SU-DHL-6 (cell line): Measurements from ENCODE around the gene ZNF554.
A peak's percentile ranks its signal among the peaks of the same experiment; 100 is the strongest.

Experiments used
- H2AFZ ChIP-seq: fragments of 200-600 bp; sonication (generic); 2 replicates; pipeline ENCODE4 v1.6.1; 2014; ENCODE audit warnings: low read depth, mild to moderate bottlenecking, moderate library complexity, mixed read lengths, antibody characterized with exemption, low read length; ENCODE audit not compliant: severe bottlenecking
- H3F3A ChIP-seq: fragments of 200-600 bp; shearing (Covaris generic); 2 replicates; pipeline ENCODE4 v1.6.0; 2016; ENCODE audit warnings: antibody characterized with exemption, mild to moderate bottlenecking; ENCODE audit not compliant: insufficient read depth
- H3K27ac ChIP-seq: fragments of 200-600 bp; sonication (generic); 2 replicates; pipeline ENCODE4 v1.5.1; 2016; ENCODE audit warnings: low read depth, mild to moderate bottlenecking, low read length, moderate library complexity, mixed read lengths
- H3K27me3 ChIP-seq: fragments of 200-600 bp; sonication (generic), shearing (Covaris generic); 2 replicates; pipeline ENCODE4 v1.6.0; 2014; ENCODE audit warnings: mild to moderate bottlenecking, low read length
- H3K36me3 ChIP-seq: fragments of 200-600 bp; sonication (generic); 2 replicates; pipeline ENCODE4 v1.6.1; 2014; ENCODE audit warnings: mild to moderate bottlenecking, low read length, mixed read lengths
- H3K4me2 ChIP-seq: fragments of 300-600, 200-600 bp; shearing (Covaris generic), sonication (generic); 2 replicates; pipeline ENCODE4 v1.6.0; 2014; ENCODE audit warnings: low read length, low read depth, mild to moderate bottlenecking; ENCODE audit not compliant: poor library complexity, severe bottlenecking
- H3K4me3 ChIP-seq: fragments of 200-600 bp; sonication (generic); 2 replicates; pipeline ENCODE4 v1.5.1; 2014; ENCODE audit warnings: antibody characterized with exemption, low read length, mild to moderate bottlenecking, mixed read lengths; ENCODE audit not compliant: insufficient read depth, poor library complexity, severe bottlenecking
- H3K79me2 ChIP-seq: fragments of 200-600 bp; sonication (generic); 2 replicates; pipeline ENCODE4 v1.6.1; 2014; ENCODE audit warnings: mild to moderate bottlenecking, low read length, moderate library complexity; ENCODE audit not compliant: insufficient read depth
- H3K9ac ChIP-seq: fragments of 200-600 bp; sonication (generic); 2 replicates; pipeline ENCODE4 v1.7.0; 2014; ENCODE audit warnings: mild to moderate bottlenecking, low read length
- H3K9me2 ChIP-seq: fragments of 200-600 bp; sonication (generic); replicated peaks from 2 replicates; pipeline ENCODE4 v1.6.1; 2014; ENCODE audit warnings: low read length; ENCODE audit not compliant: insufficient read depth
- H3K9me3 ChIP-seq: fragments of 200-600 bp; sonication (generic); 2 replicates; pipeline ENCODE4 v1.6.1; 2014; ENCODE audit warnings: low read length, mixed read lengths; ENCODE audit not compliant: insufficient read depth
- H4K20me1 ChIP-seq: fragments of 200-600 bp; sonication (generic); 2 replicates; pipeline ENCODE4 v1.6.1; 2014; ENCODE audit warnings: low read depth, mild to moderate bottlenecking, antibody characterized with exemption, low read length, moderate library complexity, mixed read lengths
- EZH2phosphoT487 ChIP-seq: fragments of 200-600 bp; sonication (generic), shearing (Covaris generic); conservative IDR thresholded peaks from 2 replicates; pipeline ENCODE4 v1.6.1; 2018; ENCODE audit warnings: mild to moderate bottlenecking, antibody characterized with exemption, low read length, moderate library complexity, mixed read lengths
- TF ChIP-seq, protein P1 (sequence below): fragments of 200-600 bp; sonication (generic); IDR thresholded peaks from one replicate; pipeline ENCODE4 v1.5.1; 2017; ENCODE audit warnings: antibody characterized with exemption, mild to moderate bottlenecking, low read length, moderate library complexity; ENCODE audit not compliant: insufficient read depth, poor library complexity, severe bottlenecking

Gene ZNF554

GRCh38 chr19:2820112-2820702, 539 bp downstream of the ZNF554 start:
- H3K27ac ChIP-seq: no peak overlapping the region
- no peak for TF ChIP-seq EZH2phosphoT487
- TF ChIP-seq, protein P1, sequence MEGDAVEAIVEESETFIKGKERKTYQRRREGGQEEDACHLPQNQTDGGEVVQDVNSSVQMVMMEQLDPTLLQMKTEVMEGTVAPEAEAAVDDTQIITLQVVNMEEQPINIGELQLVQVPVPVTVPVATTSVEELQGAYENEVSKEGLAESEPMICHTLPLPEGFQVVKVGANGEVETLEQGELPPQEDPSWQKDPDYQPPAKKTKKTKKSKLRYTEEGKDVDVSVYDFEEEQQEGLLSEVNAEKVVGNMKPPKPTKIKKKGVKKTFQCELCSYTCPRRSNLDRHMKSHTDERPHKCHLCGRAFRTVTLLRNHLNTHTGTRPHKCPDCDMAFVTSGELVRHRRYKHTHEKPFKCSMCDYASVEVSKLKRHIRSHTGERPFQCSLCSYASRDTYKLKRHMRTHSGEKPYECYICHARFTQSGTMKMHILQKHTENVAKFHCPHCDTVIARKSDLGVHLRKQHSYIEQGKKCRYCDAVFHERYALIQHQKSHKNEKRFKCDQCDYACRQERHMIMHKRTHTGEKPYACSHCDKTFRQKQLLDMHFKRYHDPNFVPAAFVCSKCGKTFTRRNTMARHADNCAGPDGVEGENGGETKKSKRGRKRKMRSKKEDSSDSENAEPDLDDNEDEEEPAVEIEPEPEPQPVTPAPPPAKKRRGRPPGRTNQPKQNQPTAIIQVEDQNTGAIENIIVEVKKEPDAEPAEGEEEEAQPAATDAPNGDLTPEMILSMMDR: no peak
- H3K36me3 ChIP-seq: no peaks in the 10 kb centered on the region
- H2AFZ ChIP-seq: peak overlapping the region; percentile 20
- H3K4me2 ChIP-seq: peak overlapping the region; percentile 86
- no peaks in the 10 kb centered on the region for H3K27me3 ChIP-seq
- no peaks in the 10 kb centered on the region for H3F3A ChIP-seq
- peak overlapping the region; percentile 68 for H3K9ac ChIP-seq
- no peaks in the 10 kb centered on the region for H3K9me2 ChIP-seq
- peak overlapping the region; percentile 60 for H3K4me3 ChIP-seq
- H3K79me2 ChIP-seq: no peaks in the 10 kb centered on the region
- H3K9me3 ChIP-seq: no peaks in the 10 kb centered on the region
- H4K20me1 ChIP-seq: no peaks in the 10 kb centered on the region

GRCh38 chr19:2822846-2823245, 3.2 kb downstream of the ZNF554 start:
- Histone ChIP-seq H3K4me3 (no peak overlapping the region), H3K36me3 (no peaks in the 10 kb centered on the region), H2AFZ (no peak overlapping the region), H3K27ac (no peak overlapping the region), H3K27me3 (no peaks in the 10 kb centered on the region), H3K9me3 (no peaks in the 10 kb centered on the region), H3K9ac (no peak overlapping the region), H3F3A (no peaks in the 10 kb centered on the region), H3K4me2 (no peak overlapping the region), H4K20me1 (no peaks in the 10 kb centered on the region), H3K9me2 (no peaks in the 10 kb centered on the region), H3K79me2 (no peaks in the 10 kb centered on the region)
- TF ChIP-seq, protein P1: no peak
- no peak for TF ChIP-seq EZH2phosphoT487

- Histone ChIP-seq H3K4me3 (no peak overlapping the region), H2AFZ (no peak overlapping the region), H3K4me2 (no peak overlapping the region), H3K27me3 (no peaks in the 10 kb centered on the region), H3K79me2 (no peaks in the 10 kb centered on the region), H4K20me1 (no peaks in the 10 kb centered on the region), H3K27ac (no peak overlapping the region), H3K9ac (no peak overlapping the region), H3F3A (no peaks in the 10 kb centered on the region), H3K9me3 (no peaks in the 10 kb centered on the region), H3K36me3 (no peaks in the 10 kb centered on the region), H3K9me2 (no peaks in the 10 kb centered on the region)
- TF ChIP-seq EZH2phosphoT487: no peak
- TF ChIP-seq, protein P1: no peak
These were observed 4.0 kb downstream of the ZNF554 start for GRCh38 chr19:2823646-2824045.
